DMS79 (cell line): Measurements from ENCODE around the gene MYMK.

Source experiments
- DNase-seq: peaks from one replicate; lab custom pipeline; 2025; lab: John Stamatoyannopoulos, UW

MYMK gene

GRCh38 chr9:133518706-133519449, 5.9 kb downstream of the MYMK start:
- DNase-seq: no peak

DNA sequence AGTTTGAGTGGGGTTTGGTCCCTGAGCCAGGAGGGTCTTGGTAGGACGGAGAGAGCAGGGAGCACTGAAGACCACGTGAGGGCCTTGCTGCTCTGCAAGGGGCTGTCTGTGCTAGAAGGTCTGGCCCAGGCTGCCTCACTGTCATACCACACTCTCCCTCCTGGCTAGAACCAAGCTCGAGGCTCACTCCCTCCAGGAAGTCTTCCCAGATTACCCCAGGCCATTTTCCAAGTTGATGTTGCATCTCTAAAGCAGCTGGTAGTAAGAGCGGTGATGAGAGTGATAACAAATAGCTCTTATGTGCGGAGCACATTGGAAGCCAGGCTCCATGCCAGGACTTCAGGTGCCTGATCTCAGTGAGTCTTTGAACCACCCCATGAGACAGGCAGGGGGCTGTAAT, 6.6 kb downstream of the MYMK start:
- DNase-seq: no peak

- no peak for DNase-seq
Observed at GRCh38 chr9:133517711-133518110, 7.0 kb downstream of the MYMK start.

- DNase-seq: no peak
Observed at GRCh38 chr9:133516961-133517350, 7.8 kb downstream of the MYMK start.

GRCh38 chr9:133516256-133516960, 8.4 kb downstream of the MYMK start:
- DNase-seq: no peak

- peak; percentile 37 for DNase-seq
Observed at GRCh38 chr9:133515615-133516255, 9.0 kb downstream of the MYMK start.

GRCh38 chr9:133515240-133515610, 9.5 kb downstream of the MYMK start:
- DNase-seq: no peak

DNA sequence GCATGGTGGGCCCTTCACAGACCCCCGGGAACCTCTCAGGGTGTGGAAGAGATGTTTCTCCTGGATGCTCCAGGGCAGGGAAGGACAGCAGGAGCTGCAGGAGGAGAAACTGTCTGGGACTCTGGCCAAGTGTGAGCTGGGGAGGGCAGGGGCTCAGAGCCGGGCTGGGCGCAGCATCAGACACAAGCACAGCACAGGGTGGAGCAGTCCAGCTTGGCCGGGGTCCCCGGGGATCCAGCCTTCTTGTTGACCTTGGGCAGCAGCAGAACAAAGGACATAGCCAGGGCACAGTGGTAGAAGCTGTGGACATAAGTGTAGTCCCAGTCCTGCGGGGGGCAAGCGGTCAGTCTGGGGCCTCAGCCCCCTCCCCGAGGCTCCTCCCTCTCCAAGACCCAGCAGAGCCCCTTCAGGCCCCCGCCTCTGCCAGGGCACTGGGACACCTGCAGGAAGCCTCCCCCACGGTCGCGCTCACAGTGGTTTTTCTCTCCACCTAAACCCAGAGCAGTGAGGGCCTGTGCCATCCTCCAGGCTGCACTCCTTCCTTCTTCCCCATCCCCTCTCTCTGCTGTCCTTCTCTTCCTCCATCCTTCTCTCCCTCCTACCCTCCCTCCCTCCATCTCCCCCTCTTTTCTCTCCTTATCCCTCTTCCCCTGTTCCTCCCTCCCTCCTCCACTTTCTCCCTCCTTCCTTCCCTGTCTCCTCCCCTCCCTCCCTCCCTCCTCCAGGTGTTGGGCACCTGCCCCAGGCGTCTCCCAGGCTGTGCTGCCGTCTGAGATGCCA, 10.1 kb downstream of the MYMK start:
- DNase-seq: peak; percentile 70

DNA sequence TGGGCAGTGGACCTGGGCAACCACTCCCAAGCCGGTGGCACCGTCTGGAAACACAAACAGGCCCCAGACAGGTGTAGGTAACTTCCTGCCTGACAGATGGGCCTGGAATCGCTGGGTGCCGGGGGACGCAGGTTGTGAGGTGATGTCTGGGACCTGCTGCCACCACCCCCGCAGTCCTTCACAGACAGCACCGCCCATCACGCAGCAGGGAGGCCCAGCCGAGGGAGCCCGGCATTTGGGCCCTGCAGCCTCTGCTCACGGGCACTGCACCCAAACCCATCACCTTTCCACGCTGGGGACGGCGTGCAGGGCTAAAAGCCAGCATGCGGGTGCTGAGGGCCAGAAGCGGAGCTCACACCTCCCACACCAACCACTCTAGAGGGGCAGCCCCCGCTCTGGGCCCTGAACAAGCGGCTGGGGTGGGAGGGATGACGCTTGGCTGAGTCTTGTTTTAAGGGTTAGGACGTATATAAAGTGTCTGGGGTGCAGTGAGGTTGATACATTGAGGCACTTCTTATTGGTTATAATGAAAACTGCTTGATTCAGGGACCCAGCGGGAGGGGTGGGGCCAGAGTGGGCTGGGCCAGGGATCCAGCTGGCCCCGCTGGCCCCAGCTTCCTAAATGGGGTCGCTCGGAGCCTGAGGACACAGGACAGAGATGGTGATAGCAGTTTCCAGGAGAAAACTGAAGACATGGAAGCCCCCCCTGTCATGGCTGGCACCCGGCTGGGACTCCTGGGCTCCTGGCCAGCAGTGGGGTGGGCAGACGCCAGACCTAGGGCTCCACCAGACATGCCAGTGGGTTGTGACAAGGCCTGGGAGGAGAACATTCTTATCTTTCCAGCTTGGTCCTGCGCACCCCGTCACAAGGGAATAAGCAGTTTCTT, 11.3 kb downstream of the MYMK start:
- DNase-seq: no peak

GRCh38 chr9:133512253-133513213, 12.2 kb downstream of the MYMK start:
- no peak for DNase-seq

DNA sequence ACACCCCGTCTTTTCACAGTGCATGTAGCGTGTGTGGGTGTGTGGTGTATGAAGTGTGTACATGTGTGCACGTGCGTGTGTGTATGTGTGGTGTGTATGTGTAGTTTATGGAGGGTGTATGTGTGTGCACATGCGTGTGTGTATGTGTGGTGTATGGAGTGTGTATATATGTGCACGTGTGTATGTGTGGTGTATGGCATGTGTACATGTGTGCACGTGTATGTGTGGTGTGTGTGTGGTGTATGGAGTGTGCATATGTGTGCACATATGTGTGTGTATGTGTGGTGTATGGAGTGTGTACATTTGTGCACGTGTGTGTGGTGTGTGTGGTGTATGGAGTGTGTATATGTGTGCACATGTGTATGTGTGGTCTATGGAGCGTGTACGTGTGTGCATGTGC, 13.2 kb downstream of the MYMK start:
- no peak for DNase-seq

DNA sequence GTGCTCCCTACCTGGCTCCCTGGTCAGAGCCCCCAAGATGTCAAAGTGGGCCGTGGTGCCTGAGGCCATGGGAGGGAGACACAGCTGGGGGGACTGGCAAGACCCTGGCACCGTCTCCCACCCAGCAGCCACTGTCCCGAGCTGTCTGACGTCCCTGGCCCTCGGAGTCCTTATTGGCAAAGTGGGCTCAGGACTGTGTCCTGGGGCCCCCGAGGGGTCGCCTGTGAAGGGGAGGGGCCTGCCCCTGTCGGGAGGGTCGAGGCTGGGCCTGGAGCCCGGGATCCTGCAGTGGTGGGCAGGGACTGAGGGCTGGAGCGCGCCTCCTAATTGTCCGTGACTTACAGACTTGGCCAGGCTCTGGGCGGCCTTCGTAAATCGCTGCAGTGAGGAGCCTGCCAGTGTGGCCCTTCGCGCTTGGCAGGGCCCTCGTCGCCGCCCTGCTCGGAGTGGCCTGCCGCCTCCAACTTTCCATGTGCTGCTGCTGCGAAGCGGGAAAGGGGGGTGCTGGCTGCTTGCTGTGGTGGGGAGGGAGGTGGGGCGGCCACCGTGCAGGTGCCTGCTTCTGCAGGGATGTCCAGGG, 13.7 kb downstream of the MYMK start:
- DNase-seq: no peak

- DNase-seq: peak; percentile 77
Observed at GRCh38 chr9:133509179-133510083, 15.3 kb downstream of the MYMK start.

DNA sequence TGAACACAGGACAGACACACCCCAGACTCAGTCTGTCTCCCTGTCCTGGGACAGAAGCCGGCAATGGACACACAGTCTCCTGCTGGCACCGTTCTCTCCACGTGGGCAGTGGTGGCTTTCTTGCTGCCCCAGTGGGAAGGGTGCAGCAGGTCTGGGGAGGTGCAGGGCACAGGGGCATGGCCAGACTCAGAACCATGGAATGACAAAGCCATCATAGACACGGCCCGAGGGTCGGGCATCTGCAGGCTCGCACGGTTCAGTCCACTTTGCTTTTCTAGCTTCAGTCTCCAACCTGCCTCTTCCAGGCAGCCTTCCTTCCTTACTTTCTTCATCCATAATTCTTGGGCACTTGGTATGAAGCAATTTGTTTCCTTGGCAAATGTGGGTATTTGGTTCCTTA, 16.7 kb downstream of the MYMK start:
- DNase-seq: no peak

DNA sequence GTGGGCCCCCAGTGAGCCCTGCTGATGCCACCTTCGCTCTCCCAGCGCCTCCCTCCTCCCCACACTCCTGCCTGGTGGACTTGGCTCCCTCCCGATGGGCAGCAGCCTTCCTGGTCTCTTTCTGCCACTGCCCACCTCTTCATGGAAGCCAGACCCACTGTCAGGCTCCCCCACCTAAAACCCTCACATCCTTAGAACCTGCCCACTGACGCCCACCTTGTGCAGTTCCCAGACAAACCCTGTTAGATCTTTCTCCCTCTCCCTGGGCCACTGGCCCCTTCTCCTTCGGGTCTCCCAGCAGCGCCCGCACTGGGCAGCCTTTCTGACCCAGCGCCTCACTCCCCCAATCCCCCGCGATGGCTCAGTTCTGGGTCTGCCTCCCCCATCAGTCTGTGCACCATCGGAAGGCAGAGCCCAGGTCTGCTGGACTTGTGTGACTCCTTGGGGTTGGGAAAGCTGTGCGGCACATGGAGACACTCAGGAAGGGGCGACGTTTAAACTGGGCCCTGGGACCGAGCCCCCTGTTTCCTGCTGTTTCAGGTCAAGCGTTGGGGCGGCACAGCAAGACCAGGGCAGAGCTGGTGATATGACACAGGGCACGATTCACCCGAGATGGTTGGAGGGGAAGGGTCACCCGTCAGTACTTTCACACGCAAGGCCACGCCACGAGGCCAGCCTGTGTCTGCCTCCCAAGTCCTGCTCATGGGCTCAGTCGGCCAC, 17.4 kb downstream of the MYMK start:
- no peak for DNase-seq

DNA sequence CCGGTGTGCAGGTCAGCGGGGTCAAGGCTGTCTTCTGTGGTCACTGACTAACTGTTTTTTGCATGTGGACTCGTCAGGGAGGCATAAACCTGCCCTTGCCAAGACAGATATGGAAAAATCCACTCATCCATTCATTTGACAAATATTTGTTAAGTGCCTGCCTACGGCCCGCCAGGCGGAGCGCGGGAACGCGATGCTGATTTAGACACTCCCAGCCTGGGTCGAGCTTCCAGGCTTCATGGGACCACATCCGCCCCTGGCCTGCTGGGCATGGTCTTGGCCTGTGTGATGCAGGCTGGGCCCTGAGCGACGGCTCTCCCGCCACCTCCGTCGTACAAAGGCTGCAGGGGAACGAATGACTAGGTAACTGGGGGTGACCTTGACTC, 18.1 kb downstream of the MYMK start:
- no peak for DNase-seq

DNA sequence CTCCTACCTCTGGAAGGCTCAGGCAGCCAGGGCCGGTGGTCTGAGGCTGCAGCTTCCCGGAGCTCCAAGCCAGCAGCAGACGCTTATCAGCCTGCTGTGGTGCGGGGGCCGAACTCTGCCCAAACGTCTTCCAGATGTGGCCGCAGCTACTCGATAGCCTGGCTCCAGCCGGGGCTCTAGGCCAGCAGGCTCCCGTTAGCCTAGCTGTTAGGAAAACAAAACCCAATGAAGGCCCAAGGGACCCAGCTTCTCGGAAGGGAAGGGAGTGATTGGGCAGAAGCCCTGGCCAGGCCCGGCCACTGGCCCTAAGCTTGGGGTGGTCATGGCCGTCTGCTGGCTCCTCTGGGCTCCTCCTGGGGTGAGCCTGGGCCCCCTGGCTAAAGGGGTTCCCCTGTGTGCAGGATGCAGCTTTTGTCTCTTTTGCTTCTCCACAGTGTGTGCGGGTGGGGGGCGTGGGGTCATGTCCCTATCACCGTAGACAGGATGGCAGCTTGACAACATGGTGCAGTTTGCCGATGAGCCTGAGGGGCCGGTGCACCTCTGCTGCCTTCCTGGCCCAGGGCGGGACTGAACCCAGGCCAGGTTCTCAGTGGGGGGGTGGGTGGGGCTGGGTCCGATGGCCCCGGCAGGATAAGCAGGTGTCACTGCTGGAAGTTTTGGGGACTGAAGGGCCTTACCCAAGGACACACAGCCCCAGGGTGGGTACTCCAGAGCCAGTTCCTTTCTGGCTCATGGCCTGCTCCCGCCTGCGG, 18.7 kb downstream of the MYMK start:
- DNase-seq: no peak
